ENCODE data around the gene FOSB. TPM values are rescaled to one million over a fixed set of nuclear protein-coding genes. Genes with fewer than 3 reads are reported as not detected.

FOSB gene
- total RNA-seq, 1 experiment from 2014 or later, result 1.7 TPM

DNA sequence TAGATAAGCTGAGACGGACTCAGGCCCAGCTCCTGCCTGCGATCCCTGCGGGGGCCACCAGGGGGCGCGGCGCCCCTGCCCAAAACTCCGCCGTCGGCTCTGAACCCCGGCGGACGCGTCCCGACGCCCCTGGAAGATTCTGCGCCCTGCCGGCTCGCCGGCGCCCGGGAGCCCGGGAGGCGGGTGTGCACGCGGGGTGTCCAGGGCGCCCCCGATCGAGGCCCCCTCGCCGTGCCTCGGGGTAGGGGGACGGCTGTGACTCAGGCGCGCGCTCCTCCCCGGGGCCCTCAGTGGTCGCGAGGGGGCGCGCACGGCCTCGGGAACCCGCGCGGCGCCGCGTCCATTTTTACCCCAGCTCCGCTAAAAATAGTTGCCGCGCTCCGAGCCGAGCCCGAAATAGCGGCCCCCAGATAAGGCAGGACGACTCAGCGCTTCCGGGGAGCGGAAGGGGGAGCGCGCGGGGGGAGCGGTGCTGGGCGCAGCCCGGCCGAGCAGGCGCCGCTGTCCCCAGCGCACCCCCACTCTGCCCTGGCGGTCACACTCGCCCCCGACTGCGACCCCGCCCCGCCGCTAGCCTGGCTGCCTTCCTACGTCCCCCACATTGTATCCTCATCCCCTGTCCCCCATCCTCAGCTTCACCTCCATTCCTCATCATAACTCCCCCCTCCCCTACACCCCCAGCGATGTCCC, 28.1 kb upstream of the FOSB start:
- no peaks in the 10 kb centered on the region for H3K36me3 Mint-ChIP-seq (ENCODE audit: insufficient read depth in 1 of 3, low read depth in 3 of 3)
- no peak overlapping the region for H4K5ac ChIP-seq (ENCODE audit: insufficient read length, low read depth, low read length)
- TF ChIP-seq CTCF (conservative IDR thresholded peaks at IDR 0.05), result peak; percentile 100
- H3K27me3 ChIP-seq (ENCODE audit: insufficient read depth, low read length), result no peaks in the 10 kb centered on the region
- H3K14ac ChIP-seq (ENCODE audit: insufficient read depth, low read length), result peak overlapping the region; percentile 69
- peaks cover 2% of the 10 kb centered on the region; the same call in 1 of the 2 replicates for H3K27me3 Mint-ChIP-seq (ENCODE audit: low read depth)
- H3K27ac Mint-ChIP-seq, result no peak overlapping the region
- no peak overlapping the region for H3K27ac ChIP-seq (ENCODE audit: insufficient read length, low read depth, low read length)
- H2BK20ac ChIP-seq (ENCODE audit: low read depth, low read length, poor library complexity, severe bottlenecking), result no peak overlapping the region
- H3K9me3 ChIP-seq (ENCODE audit: control insufficient read depth, low read depth, low read length), result no peaks in the 10 kb centered on the region
- H3K4me2 ChIP-seq (ENCODE audit: insufficient read depth, insufficient read length, low read length), result peak overlapping the region; percentile 20
- H3K23me2 ChIP-seq (ENCODE audit: insufficient read length, low read depth, low read length, poor library complexity, severe bottlenecking), result peaks cover 10% of the 10 kb centered on the region
- no peak overlapping the region for H2AFZ ChIP-seq (ENCODE audit: low read length)
- H3K18ac ChIP-seq (ENCODE audit: insufficient read length, low read depth, low read length), result peak overlapping the region; percentile 10
- no peak overlapping the region for H2AK5ac ChIP-seq (ENCODE audit: insufficient read length, low read length)
- no CpG with 5 or more reads among the region's 78 CpGs for WGBS (ENCODE audit: extremely low coverage, insufficient read length, low lambda C conversion rate)
- DNase-seq, result peak; percentile 77
- peaks cover 2% of the 10 kb centered on the region; the same call in 1 of the 2 replicates for H3K4me1 ChIP-seq (ENCODE audit: insufficient read depth, low read length)
- no peak overlapping the region for H2BK12ac ChIP-seq (ENCODE audit: insufficient read length, low read depth, low read length)
- peaks cover 25 to 28% of the 10 kb centered on the region in 2 experiments for H3K4me1 Mint-ChIP-seq
- no peak overlapping the region for H3T11ph ChIP-seq (ENCODE audit: low read length)
- no peaks in the 10 kb centered on the region for H3K79me2 ChIP-seq (ENCODE audit: insufficient read depth, low read length)
- H3K79me1 ChIP-seq (ENCODE audit: insufficient read depth, low read depth, low read length, poor library complexity, severe bottlenecking), result no peaks in the 10 kb centered on the region
- no peak overlapping the region for H3K4ac ChIP-seq (ENCODE audit: low read depth, low read length)
- H3K23ac ChIP-seq (ENCODE audit: insufficient read length, low read depth, low read length), result no peak overlapping the region
- no peak overlapping the region for H2BK120ac ChIP-seq (ENCODE audit: low read depth, low read length, poor library complexity, severe bottlenecking)
- no peak overlapping the region for H3K56ac ChIP-seq (ENCODE audit: insufficient read length, low read depth, low read length)
- H3K4me3 Mint-ChIP-seq, result peak overlapping the region; percentile 67 to 81
- no peak overlapping the region for H2BK15ac ChIP-seq (ENCODE audit: low read depth, low read length)
- H4K20me1 ChIP-seq (ENCODE audit: control insufficient read depth, insufficient read depth, insufficient read length), result no peaks in the 10 kb centered on the region
- H2BK5ac ChIP-seq (ENCODE audit: insufficient read length, low read length), result no peak overlapping the region
- no peak overlapping the region for H4K91ac ChIP-seq (ENCODE audit: insufficient read length, low read depth, low read length)
- H3K9ac ChIP-seq (ENCODE audit: extremely low read depth, insufficient read length, low read length), result no peak overlapping the region
- peaks cover 0 to 4% of the 10 kb centered on the region in 2 experiments; a peak in 1 of 5 replicates for H3K9me3 Mint-ChIP-seq
- H4K8ac ChIP-seq (replicated peaks; ENCODE audit: insufficient read length, low read depth, low read length), result no peak overlapping the region

Measured in H9 (cell line).